Suprapubic skin (tissue), 4 donors: ENCODE measurements around the gene ARHGAP6.

Experiments
- CTCF ChIP-seq, 2 donors: fragments of 200-600 bp in 1 of 2; fragments of 450-650 bp in 1 of 2; sonication (generic) in 1 of 2; IDR thresholded peaks; one replicate each; pipeline ENCODE4 v1.5.1; 2016 to 2019; ENCODE audit warnings: antibody characterized with exemption in 2 of 2, mild to moderate bottlenecking in 1 of 2, moderate library complexity in 1 of 2
- EP300 ChIP-seq: sonication (generic); formaldehyde crosslinking; IDR thresholded peaks from one replicate; pipeline ENCODE4 v1.6.1; 2017; ENCODE audit warnings: antibody characterized with exemption
- POLR2A ChIP-seq, 2 donors: fragments of 450-650 bp; IDR thresholded peaks; one replicate each; pipeline ENCODE4 v1.6.1; 2017; ENCODE audit warnings: antibody characterized with exemption in 2 of 2, mild to moderate bottlenecking in 2 of 2, moderate library complexity in 2 of 2
- POLR2AphosphoS5 ChIP-seq, 3 donors: sonication (generic); formaldehyde crosslinking; IDR thresholded peaks; one replicate each; pipeline ENCODE4 v1.6.1; 2017; ENCODE audit warnings: antibody characterized with exemption in 3 of 3

- TF ChIP-seq CTCF (IDR thresholded peaks at IDR 0.05), result no peak
- TF ChIP-seq POLR2A (IDR thresholded peaks at IDR 0.05), result no peak
- no peak for TF ChIP-seq EP300
- TF ChIP-seq POLR2AphosphoS5 (IDR thresholded peaks at IDR 0.05), result no peak
Observed at GRCh38 chrX:11267425-11267824, 398.3 kb downstream of the ARHGAP6 start.
